Activated naive CD4-positive, alpha-beta T cell treated with anti-CD3 and anti-CD28 coated beads for 36 hours (primary cell): ENCODE data around the gene GOLGA6L6. TPM values are rescaled to one million over a fixed set of nuclear protein-coding genes. Genes with fewer than 3 reads are reported as not detected.
"Not testable (repeated sequence)": the region's sequence is repeated elsewhere in the genome, so short reads cannot be mapped to it uniquely, and the experiment has no call there.

Experiments
- CTCF ChIA-PET: fragments of 350-600 bp; sonication (Branson Sonifier 250); formaldehyde crosslinking; loops from one replicate; lab custom pipeline; 2021; ENCODE audit warnings: antibody characterized with exemption; lab: Charles Lee
- DNase-seq: peaks from one replicate; pipeline ENCODE4 v3.0.0-alpha.2; 2020
- H3K27ac Mint-ChIP-seq: one replicate; pipeline ENCODE4 v1.8.0; 2021; ENCODE audit warnings: mild to moderate bottlenecking, mixed read lengths
- H3K27me3 Mint-ChIP-seq: one replicate; pipeline ENCODE4 v1.8.0; 2021; ENCODE audit warnings: low read depth, mixed read lengths
- H3K36me3 Mint-ChIP-seq: one replicate; pipeline ENCODE4 v1.8.0; 2021; ENCODE audit warnings: low read depth, mixed read lengths
- H3K4me1 Mint-ChIP-seq: one replicate; pipeline ENCODE4 v1.8.0; 2021; ENCODE audit warnings: low read depth, mixed read lengths
- H3K4me3 Mint-ChIP-seq: one replicate; pipeline ENCODE4 v1.8.0; 2021; ENCODE audit warnings: mild to moderate bottlenecking, moderate library complexity, mixed read lengths
- H3K9me3 Mint-ChIP-seq: one replicate; pipeline ENCODE4 v1.8.0; 2021; ENCODE audit warnings: mixed read lengths
- intact Hi-C: fragments of 100-400 bp; cut with micrococcal nuclease; formaldehyde crosslinking; loops from one replicate; pipeline ENCODE4 v1.15.1; 2023
- total RNA-seq, 2 experiments: library from RNA; stranded (reverse); gene quantifications; one replicate each; pipeline ENCODE4 v1.2.3, GENCODE V29; 2021

GOLGA6L6 gene
- total RNA-seq, 2 experiments from 2014 or later = not detected

DNA sequence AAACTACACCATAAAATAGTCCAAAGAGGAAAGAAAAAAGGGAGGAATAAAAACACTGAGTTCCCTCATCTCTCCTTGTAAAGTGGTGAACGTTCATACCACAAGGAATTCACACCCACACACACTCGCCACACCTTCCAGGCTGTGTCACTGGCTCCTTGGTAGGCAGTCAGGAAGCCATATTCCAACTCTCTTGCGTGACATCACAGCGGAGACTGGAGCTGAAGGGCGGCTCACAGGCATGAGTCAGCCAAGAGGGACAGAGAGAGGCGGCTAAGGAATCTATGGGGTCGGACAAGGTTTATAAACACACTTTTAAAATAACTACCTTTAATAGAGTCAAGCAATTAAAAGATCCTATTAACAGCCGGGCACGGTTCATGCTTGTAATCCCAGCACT is 43.8 kb downstream of the GOLGA6L6 start:
- CTCF ChIA-PET, DNase-seq, H3K9me3 Mint-ChIP-seq, H3K4me3 Mint-ChIP-seq, H3K27me3 Mint-ChIP-seq, H3K27ac Mint-ChIP-seq, H3K4me1 Mint-ChIP-seq, H3K36me3 Mint-ChIP-seq, intact Hi-C loops: not testable (repeated sequence)

DNA sequence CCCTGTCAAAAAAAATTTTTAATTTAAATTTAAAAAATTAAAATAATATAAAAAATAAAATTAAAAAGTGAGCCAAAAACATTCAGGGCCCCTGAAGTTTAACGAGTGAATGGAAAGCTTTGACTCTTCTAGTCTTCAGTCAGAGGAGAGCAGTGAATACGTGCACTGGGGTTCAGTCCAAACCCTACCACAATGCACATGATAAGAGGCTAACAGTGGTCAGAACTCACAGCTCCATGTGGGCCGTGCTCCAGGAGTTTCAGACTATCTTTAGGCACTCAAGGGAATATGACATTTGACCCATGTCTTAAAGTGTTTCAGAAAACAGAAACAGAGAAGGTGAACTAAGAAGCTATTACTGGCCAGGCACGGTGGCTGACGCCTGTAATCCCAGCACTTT is 48.6 kb downstream of the GOLGA6L6 start:
- H3K9me3 Mint-ChIP-seq, H3K4me1 Mint-ChIP-seq, H3K27ac Mint-ChIP-seq, CTCF ChIA-PET, H3K4me3 Mint-ChIP-seq, DNase-seq, H3K36me3 Mint-ChIP-seq, H3K27me3 Mint-ChIP-seq, intact Hi-C loops: not testable (repeated sequence)

DNA sequence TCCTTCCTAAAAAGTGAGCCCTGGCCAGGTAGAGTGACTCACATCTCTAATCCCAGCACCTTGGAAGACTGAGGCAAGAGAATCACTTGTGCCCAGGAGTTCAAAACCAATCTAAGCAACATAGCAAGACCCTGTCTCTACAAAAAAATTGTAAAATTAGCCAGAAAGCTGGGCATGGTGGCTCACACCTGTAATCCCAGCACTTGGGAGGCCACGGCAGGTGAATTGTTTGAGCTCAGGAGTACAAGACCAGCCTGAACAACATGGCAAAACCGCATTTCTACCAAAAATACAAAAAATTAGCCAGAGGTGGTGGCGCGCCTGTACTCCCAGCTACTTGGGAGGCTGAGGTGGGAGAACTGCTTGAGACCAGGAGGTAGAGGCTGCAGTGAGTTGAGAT is 49.0 kb downstream of the GOLGA6L6 start:
- DNase-seq, intact Hi-C loops, H3K27ac Mint-ChIP-seq, CTCF ChIA-PET, H3K9me3 Mint-ChIP-seq, H3K4me1 Mint-ChIP-seq, H3K36me3 Mint-ChIP-seq, H3K27me3 Mint-ChIP-seq, H3K4me3 Mint-ChIP-seq: not testable (repeated sequence)

DNA sequence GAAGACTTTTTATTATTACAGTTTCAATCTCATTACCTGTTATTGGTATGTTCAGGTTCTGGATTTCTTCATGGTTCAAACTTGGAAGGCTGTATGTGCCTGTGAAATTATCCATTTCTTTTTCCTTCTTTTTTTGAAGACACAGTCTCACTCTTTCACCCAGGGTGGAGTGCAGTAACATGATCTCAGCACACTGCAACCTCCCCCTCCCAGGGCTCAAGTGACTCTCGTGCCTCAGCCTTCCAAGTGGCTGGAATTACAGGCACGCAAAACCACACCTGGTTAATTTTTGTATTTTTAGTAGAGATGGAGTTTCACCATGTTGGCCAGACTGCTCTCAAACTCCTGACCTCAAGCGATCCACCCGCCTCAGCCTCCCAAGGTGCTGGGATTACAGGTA is 52.3 kb downstream of the GOLGA6L6 start:
- H3K36me3 Mint-ChIP-seq, DNase-seq, H3K4me3 Mint-ChIP-seq, intact Hi-C loops, H3K27me3 Mint-ChIP-seq, H3K4me1 Mint-ChIP-seq, CTCF ChIA-PET, H3K27ac Mint-ChIP-seq, H3K9me3 Mint-ChIP-seq: not testable (repeated sequence)
